Erythroblast (primary cell): ENCODE results near the gene SUPT20HL1.

Source experiments
- GATA1 ChIP-seq: IDR thresholded peaks from 2 replicates; pipeline ENCODE4 v1.6.1; 2011; ENCODE audit warnings: low read depth, mild to moderate bottlenecking, control low read depth, low read length, moderate library complexity
- POLR2A ChIP-seq: IDR thresholded peaks from 2 replicates; pipeline ENCODE4 v1.6.1; 2011; ENCODE audit warnings: mild to moderate bottlenecking, low read length

DNA sequence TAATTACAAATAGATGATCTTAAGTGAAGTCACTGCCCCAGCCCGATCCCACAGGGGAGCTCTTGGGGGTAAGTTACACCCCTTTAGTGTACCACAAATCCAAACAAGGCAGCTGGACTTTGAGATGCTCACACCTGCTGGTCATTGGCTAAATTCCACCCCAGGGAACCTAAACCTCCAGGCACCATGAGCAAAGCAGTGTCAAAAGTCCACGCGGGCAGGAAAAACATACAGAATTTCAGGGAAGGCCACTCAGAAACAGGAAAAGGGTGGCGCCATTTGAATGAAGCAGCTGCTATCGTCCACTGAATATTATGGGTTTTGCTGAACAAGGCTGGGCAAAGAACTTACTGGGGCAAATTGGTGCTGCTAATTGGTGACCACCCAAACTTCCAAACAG, 30.9 kb downstream of the SUPT20HL1 start:
- TF ChIP-seq POLR2A (no peak), GATA1 (no peak)
